HepG2 (cell line): ENCODE results near the gene TARP.
"Not testable (repeated sequence)": the region's sequence is repeated elsewhere in the genome, so short reads cannot be mapped to it uniquely, and the experiment has no call there.

Experiments
- ATAC-seq: fragments of 200-7000 bp; cut with Tn5 transposase; 3 replicates; pipeline ENCODE4 v1.9.1; 2020; ENCODE audit warnings: mild to moderate bottlenecking, moderate library complexity
- BruUV-seq: library from RNA; stranded (reverse); fragments of 400-500 nt; replicated peaks from 2 replicates; lab custom pipeline; 2021; lab: Mats Ljungman, UMichigan
- CTCF ChIA-PET: fragments of 300-600 bp; formaldehyde crosslinking; extraction: SDS; loops from one replicate; lab custom pipeline; 2021; ENCODE audit warnings: low total read pairs, inconsistent platforms, low intra/inter-chr PET ratio; lab: Yijun Ruan, JAX
- POLR2A ChIA-PET: fragments of 350-600 bp; sonication (Branson Sonifier 250); formaldehyde crosslinking; loops from one replicate; lab custom pipeline; 2020; ENCODE audit warnings: antibody characterized with exemption, inconsistent platforms; lab: Yijun Ruan, JAX
- DNase-seq: peaks from one replicate; pipeline ENCODE4 v3.0.0-alpha.2; 2015; ENCODE audit warnings: low spot score
- FAIRE-seq: peaks from 3 replicates; lab custom pipeline; 2011; peaks lifted over from hg19 to GRCh38; lab: Jason Lieb, UNC
- H2AFZ ChIP-seq: one replicate; pipeline ENCODE4 v1.6.1; 2011; ENCODE audit warnings: low read length, inconsistent platforms
- H3K27ac ChIP-seq: fragments of 300-600 bp; 3 replicates; pipeline ENCODE4 v1.8.0; 2011; ENCODE audit warnings: mixed run types, mild to moderate bottlenecking, mixed read lengths, low read length, inconsistent platforms; ENCODE audit not compliant: insufficient read depth; ENCODE audit errors: extremely low read length
- H3K27me3 ChIP-seq, 2 experiments: fragments of 200-600 bp in 1 of 2; 2 replicates in 1 of 2; 3 replicates in 1 of 2; pipeline versions ENCODE4 v1.6.0 to v1.8.0; 2011; ENCODE audit warnings: low read length in 2 of 2, mild to moderate bottlenecking in 2 of 2, moderate library complexity in 2 of 2, inconsistent platforms in 1 of 2; ENCODE audit not compliant: insufficient read depth in 2 of 2, control insufficient read depth in 1 of 2
- H3K36me3 ChIP-seq, 2 experiments: fragments of 200-600 bp in 1 of 2; replicated peaks in 1 of 2; 2 replicates in 1 of 2; 3 replicates in 1 of 2; pipeline versions ENCODE4 v1.5.1 to v1.8.0; 2011; ENCODE audit warnings: low read length in 2 of 2, inconsistent platforms in 1 of 2; ENCODE audit not compliant: insufficient read depth in 2 of 2, control insufficient read depth in 1 of 2
- H3K4me1 ChIP-seq: 2 replicates; pipeline ENCODE4 v1.5.1; 2012; ENCODE audit warnings: low read length, inconsistent platforms; ENCODE audit not compliant: insufficient read depth
- H3K4me2 ChIP-seq: 2 replicates; pipeline ENCODE4 v1.6.0; 2011; ENCODE audit warnings: low read depth, low read length, inconsistent platforms
- H3K4me3 ChIP-seq, 3 experiments: fragments of 200-600 bp in 1 of 3; sonication (generic), shearing (Covaris generic) in 1 of 3; replicated peaks in 1 of 3; 2 replicates each; pipeline ENCODE4 v1.5.1; 2011 to 2016; ENCODE audit warnings: low read length in 3 of 3, inconsistent platforms in 2 of 3, low read depth in 2 of 3, mild to moderate bottlenecking in 2 of 3, control low read depth in 1 of 3, mixed read lengths in 1 of 3; ENCODE audit not compliant: insufficient read depth in 1 of 3
- H3K79me2 ChIP-seq: one replicate; pipeline ENCODE4 v1.6.1; 2011; ENCODE audit warnings: low read length, inconsistent platforms; ENCODE audit not compliant: insufficient read depth
- H3K9ac ChIP-seq: 2 replicates; pipeline ENCODE4 v1.6.0; 2011; ENCODE audit warnings: mild to moderate bottlenecking, low read depth, low read length, inconsistent platforms; ENCODE audit not compliant: insufficient read depth
- H3K9me3 ChIP-seq: 2 replicates; pipeline ENCODE4 v1.5.1; 2012; ENCODE audit warnings: mild to moderate bottlenecking, low read length
- H4K20me1 ChIP-seq: 2 replicates; pipeline ENCODE4 v1.6.0; 2011; ENCODE audit warnings: inconsistent platforms, mild to moderate bottlenecking, low read length, moderate library complexity; ENCODE audit not compliant: insufficient read depth
- SNRNP70 ChIP-seq: fragments of 200-400 bp; formaldehyde crosslinking; IDR thresholded peaks from 2 replicates; pipeline ENCODE4 v1.6.1; 2017; ENCODE audit warnings: mild to moderate bottlenecking, low read depth, low read length, moderate library complexity
- ZNF225 ChIP-seq: sonication (generic); formaldehyde crosslinking; IDR thresholded peaks from 2 replicates; pipeline ENCODE4 v1.4.0; 2020; ENCODE audit warnings: mild to moderate bottlenecking, missing genetic modification reagents
- ZNF296 ChIP-seq: sonication (generic); formaldehyde crosslinking; conservative IDR thresholded peaks from 2 replicates; pipeline ENCODE4 v1.5.0; 2020; ENCODE audit warnings: mild to moderate bottlenecking, missing genetic modification reagents
- WGBS: methylation state at CpG from one replicate; pipeline ENCODE4 v1.1.6; 2017; ENCODE audit warnings: low lambda C conversion rate; 5-methylcytosine and 5-hydroxymethylcytosine counted together
- in situ Hi-C: cut with HindIII; loops from 2 replicates; pipeline ENCODE4 v1.10.0; 2017; ENCODE audit warnings: low pct_unique_long_range_greater_than_20kb; ENCODE audit not compliant: extremely low pct_ligation_motif_present
- intact Hi-C: fragments of 100-400 bp; cut with micrococcal nuclease; formaldehyde crosslinking; loops from one replicate; pipeline ENCODE4 v1.10.0; 2022; ENCODE audit not compliant: unreplicated experiment
- TF ChIP-seq, protein P1 (sequence below): IDR thresholded peaks from 2 replicates; pipeline ENCODE4 v1.6.1; 2016; ENCODE audit warnings: control low read depth
- TF ChIP-seq, protein P2 (sequence below): sonication (generic); formaldehyde crosslinking; IDR thresholded peaks from 2 replicates; pipeline ENCODE4 v1.4.0; 2020; ENCODE audit warnings: missing genetic modification reagents, borderline replicate concordance
- TF ChIP-seq, protein P3 (sequence below): sonication (generic); formaldehyde crosslinking; IDR thresholded peaks from 2 replicates; pipeline ENCODE4 v1.4.0; 2020; ENCODE audit warnings: missing genetic modification reagents; ENCODE audit errors: not compliant biosample characterization
- TF ChIP-seq, protein P4 (sequence below): sonication (generic); formaldehyde crosslinking; IDR thresholded peaks from 2 replicates; pipeline ENCODE4 v1.4.0; 2020; ENCODE audit warnings: missing genetic modification reagents
- TF ChIP-seq, protein P5 (sequence below): IDR thresholded peaks from 2 replicates; pipeline ENCODE4 v1.6.1; 2016; ENCODE audit warnings: missing genetic modification reagents, missing compliant biosample characterization

Gene TARP

DNA sequence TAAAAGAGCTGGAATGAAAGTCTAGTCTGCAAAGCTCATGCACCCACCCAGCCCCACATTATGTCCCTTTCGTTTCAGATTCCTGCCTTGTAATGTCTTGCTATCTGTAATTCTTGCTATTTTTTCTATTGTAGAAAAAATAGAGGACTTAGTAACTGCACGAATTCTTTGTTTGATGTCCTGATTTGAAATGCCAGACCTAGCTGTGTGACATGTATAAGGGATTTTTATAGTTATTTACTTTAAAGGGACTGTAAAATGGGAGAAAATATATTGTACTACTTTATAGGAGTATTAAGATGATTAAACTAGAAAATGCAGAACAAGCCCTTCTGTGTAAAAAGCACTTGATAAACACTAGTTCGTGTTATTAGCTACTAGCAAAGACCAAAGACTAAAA is 32.4 kb downstream of the TARP start (continued):
- TF ChIP-seq, protein P1, sequence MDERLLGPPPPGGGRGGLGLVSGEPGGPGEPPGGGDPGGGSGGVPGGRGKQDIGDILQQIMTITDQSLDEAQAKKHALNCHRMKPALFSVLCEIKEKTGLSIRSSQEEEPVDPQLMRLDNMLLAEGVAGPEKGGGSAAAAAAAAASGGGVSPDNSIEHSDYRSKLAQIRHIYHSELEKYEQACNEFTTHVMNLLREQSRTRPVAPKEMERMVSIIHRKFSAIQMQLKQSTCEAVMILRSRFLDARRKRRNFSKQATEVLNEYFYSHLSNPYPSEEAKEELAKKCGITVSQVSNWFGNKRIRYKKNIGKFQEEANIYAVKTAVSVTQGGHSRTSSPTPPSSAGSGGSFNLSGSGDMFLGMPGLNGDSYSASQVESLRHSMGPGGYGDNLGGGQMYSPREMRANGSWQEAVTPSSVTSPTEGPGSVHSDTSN (CRISPR knock-in tag), result no peak
- TF ChIP-seq, protein P2, sequence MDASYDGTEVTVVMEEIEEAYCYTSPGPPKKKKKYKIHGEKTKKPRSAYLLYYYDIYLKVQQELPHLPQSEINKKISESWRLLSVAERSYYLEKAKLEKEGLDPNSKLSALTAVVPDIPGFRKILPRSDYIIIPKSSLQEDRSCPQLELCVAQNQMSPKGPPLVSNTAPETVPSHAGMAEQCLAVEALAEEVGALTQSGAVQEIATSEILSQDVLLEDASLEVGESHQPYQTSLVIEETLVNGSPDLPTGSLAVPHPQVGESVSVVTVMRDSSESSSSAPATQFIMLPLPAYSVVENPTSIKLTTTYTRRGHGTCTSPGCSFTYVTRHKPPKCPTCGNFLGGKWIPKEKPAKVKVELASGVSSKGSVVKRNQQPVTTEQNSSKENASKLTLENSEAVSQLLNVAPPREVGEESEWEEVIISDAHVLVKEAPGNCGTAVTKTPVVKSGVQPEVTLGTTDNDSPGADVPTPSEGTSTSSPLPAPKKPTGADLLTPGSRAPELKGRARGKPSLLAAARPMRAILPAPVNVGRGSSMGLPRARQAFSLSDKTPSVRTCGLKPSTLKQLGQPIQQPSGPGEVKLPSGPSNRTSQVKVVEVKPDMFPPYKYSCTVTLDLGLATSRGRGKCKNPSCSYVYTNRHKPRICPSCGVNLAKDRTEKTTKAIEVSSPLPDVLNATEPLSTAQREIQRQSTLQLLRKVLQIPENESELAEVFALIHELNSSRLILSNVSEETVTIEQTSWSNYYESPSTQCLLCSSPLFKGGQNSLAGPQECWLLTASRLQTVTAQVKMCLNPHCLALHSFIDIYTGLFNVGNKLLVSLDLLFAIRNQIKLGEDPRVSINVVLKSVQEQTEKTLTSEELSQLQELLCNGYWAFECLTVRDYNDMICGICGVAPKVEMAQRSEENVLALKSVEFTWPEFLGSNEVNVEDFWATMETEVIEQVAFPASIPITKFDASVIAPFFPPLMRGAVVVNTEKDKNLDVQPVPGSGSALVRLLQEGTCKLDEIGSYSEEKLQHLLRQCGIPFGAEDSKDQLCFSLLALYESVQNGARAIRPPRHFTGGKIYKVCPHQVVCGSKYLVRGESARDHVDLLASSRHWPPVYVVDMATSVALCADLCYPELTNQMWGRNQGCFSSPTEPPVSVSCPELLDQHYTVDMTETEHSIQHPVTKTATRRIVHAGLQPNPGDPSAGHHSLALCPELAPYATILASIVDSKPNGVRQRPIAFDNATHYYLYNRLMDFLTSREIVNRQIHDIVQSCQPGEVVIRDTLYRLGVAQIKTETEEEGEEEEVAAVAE (CRISPR knock-in tag), result no peak
- TF ChIP-seq SNRNP70, result no peak
- no peak for TF ChIP-seq ZNF296 (CRISPR knock-in tag)
- TF ChIP-seq, protein P3, sequence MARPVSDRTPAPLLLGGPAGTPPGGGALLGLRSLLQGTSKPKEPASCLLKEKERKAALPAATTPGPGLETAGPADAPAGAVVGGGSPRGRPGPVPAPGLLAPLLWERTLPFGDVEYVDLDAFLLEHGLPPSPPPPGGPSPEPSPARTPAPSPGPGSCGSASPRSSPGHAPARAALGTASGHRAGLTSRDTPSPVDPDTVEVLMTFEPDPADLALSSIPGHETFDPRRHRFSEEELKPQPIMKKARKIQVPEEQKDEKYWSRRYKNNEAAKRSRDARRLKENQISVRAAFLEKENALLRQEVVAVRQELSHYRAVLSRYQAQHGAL (CRISPR knock-in tag), result no peak
- TF ChIP-seq, protein P4, sequence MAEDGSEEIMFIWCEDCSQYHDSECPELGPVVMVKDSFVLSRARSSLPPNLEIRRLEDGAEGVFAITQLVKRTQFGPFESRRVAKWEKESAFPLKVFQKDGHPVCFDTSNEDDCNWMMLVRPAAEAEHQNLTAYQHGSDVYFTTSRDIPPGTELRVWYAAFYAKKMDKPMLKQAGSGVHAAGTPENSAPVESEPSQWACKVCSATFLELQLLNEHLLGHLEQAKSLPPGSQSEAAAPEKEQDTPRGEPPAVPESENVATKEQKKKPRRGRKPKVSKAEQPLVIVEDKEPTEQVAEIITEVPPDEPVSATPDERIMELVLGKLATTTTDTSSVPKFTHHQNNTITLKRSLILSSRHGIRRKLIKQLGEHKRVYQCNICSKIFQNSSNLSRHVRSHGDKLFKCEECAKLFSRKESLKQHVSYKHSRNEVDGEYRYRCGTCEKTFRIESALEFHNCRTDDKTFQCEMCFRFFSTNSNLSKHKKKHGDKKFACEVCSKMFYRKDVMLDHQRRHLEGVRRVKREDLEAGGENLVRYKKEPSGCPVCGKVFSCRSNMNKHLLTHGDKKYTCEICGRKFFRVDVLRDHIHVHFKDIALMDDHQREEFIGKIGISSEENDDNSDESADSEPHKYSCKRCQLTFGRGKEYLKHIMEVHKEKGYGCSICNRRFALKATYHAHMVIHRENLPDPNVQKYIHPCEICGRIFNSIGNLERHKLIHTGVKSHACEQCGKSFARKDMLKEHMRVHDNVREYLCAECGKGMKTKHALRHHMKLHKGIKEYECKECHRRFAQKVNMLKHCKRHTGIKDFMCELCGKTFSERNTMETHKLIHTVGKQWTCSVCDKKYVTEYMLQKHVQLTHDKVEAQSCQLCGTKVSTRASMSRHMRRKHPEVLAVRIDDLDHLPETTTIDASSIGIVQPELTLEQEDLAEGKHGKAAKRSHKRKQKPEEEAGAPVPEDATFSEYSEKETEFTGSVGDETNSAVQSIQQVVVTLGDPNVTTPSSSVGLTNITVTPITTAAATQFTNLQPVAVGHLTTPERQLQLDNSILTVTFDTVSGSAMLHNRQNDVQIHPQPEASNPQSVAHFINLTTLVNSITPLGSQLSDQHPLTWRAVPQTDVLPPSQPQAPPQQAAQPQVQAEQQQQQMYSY (CRISPR knock-in tag), result no peak
- TF ChIP-seq ZNF225, result no peak
- TF ChIP-seq, protein P5, sequence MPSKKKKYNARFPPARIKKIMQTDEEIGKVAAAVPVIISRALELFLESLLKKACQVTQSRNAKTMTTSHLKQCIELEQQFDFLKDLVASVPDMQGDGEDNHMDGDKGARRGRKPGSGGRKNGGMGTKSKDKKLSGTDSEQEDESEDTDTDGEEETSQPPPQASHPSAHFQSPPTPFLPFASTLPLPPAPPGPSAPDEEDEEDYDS (CRISPR knock-in tag), result no peak

DNA sequence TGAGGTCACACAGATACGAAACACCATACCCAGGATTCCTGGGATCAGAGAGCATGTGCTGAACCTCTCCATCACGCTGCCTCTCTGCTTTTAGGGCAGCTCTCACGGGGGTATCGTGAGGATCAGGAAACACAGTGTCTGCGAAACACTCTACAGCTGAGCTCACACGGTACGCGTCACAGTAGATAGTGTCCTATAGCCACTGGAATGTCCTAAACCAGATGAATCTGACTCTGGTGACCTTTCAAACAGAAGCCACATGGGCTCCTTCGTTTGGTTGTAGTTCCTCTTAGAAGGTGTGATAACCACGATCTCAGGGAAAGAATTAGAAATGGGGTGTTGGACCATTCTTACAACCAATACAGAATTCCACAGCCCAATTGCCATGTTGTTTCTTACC is 34.3 kb downstream of the TARP start:
- H3K4me3 ChIP-seq, H3K9ac ChIP-seq, CTCF ChIA-PET, H3K4me1 ChIP-seq, H3K79me2 ChIP-seq, H3K9me3 ChIP-seq, H4K20me1 ChIP-seq, H3K36me3 ChIP-seq, H3K4me2 ChIP-seq, BruUV-seq, ATAC-seq, H3K27me3 ChIP-seq, intact Hi-C loops, H2AFZ ChIP-seq, in situ Hi-C loops, FAIRE-seq, DNase-seq, POLR2A ChIA-PET, H3K27ac ChIP-seq: not testable (repeated sequence)
- 13% methylated on average over 4 of the region's 10 CpGs for WGBS
